Astrocyte of the cerebellum (primary cell): ENCODE data around the gene ADAMTS18.
"Not testable (repeated sequence)": the region's sequence is repeated elsewhere in the genome, so short reads cannot be mapped to it uniquely, and the experiment has no call there.

ENCODE experiments used
- DNase-seq: peaks from one replicate; pipeline ENCODE4 v3.0.0-alpha.2; 2011; ENCODE audit warnings: low read depth
- H3K4me3 ChIP-seq: 2 replicates; pipeline ENCODE4 v1.5.1; 2011; ENCODE audit warnings: mild to moderate bottlenecking, low read depth, low read length, moderate library complexity
- in situ Hi-C: cut with HindIII; loops from 2 replicates; pipeline ENCODE4 v1.10.0; 2017; ENCODE audit warnings: low sequenced_read_pairs
- TF ChIP-seq, protein P1 (sequence below): IDR thresholded peaks from 2 replicates; pipeline ENCODE4 v1.5.1; 2012; ENCODE audit warnings: low read length, low read depth, moderate library complexity, mild to moderate bottlenecking; ENCODE audit errors: missing control alignments

ADAMTS18 gene

DNA sequence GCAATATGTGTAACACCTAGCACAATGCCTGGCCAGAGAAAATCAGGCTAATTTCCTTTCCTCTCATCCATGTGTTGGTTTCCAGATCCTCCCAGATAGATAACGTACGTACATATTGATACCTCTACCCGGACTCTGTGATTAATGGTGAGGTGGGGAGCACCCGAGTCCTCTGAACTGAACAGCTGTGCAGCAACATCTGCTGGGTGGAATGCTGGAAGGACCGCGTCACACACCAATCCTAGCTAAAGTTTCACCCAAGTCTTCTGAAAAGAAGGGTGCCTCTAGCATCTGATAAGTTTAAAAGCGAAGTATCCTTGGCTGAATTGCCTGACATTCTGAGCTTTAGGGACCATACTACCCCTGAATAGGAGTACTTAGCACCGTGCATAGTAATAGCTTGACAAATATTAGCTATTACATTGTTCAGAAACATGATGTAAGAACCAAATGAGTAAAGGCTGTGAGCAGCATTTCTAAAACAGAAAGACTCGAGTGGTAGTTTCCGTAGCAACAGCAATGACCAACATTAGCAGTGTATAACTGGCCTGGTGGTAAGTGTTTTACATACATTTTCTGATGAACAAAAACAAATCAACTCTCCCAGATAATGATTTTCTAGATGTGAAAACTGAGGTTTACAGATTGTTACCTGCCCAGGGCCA is 144.3 kb downstream of the ADAMTS18 start:
- peak; percentile 15 for DNase-seq
- in situ Hi-C loops, result no loop called here
- no peak overlapping the region for H3K4me3 ChIP-seq
- TF ChIP-seq, protein P1, sequence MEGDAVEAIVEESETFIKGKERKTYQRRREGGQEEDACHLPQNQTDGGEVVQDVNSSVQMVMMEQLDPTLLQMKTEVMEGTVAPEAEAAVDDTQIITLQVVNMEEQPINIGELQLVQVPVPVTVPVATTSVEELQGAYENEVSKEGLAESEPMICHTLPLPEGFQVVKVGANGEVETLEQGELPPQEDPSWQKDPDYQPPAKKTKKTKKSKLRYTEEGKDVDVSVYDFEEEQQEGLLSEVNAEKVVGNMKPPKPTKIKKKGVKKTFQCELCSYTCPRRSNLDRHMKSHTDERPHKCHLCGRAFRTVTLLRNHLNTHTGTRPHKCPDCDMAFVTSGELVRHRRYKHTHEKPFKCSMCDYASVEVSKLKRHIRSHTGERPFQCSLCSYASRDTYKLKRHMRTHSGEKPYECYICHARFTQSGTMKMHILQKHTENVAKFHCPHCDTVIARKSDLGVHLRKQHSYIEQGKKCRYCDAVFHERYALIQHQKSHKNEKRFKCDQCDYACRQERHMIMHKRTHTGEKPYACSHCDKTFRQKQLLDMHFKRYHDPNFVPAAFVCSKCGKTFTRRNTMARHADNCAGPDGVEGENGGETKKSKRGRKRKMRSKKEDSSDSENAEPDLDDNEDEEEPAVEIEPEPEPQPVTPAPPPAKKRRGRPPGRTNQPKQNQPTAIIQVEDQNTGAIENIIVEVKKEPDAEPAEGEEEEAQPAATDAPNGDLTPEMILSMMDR, result no peak

DNA sequence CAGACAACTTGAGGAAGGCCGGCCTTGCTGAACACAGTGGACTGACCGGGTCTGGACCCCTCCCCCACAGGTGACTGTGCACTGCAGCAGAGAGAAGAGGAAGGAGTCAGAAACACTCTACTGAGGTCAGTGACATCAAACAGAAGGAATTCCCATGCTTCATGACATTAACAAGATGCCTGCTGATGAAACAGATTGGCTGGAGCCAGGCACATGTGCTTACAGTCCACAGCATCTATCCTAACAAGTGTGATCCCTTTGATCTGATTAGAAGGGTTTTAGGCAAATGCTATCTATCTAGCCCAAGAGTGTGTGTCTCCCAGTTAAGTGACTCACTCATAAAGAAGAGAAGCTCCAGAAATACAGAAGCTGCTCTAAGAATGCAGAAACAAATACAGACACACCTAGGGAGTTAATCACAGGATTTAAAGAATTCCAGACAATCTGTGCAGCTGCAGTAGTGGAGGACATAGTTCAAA is 145.5 kb downstream of the ADAMTS18 start:
- no peak overlapping the region for H3K4me3 ChIP-seq
- in situ Hi-C loops, result loop anchor here (5.0 kb wide), 1 partner anchor 53 kb away; no protein-coding TSS in a partner anchor
- peak; percentile 4 for DNase-seq
- TF ChIP-seq, protein P1, result no peak

DNA sequence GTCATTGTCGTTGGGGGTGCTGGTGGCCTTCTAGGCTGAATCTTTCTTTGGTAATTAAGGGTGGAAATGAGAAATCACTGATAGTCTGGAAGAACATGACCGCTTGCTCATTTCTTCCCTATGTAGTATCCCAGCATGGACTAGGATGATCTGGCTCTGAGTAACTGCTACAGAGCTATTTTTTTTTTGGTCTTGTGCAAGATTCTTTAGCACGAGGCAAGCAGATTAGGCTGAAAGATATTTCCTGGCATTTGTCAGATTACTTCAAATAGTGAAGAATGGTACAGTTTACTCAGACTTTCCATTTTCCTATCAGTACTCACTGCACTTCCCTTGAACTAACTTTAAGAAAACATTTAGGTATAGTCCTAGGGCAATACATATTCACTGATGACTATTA is 146.6 kb downstream of the ADAMTS18 start:
- no peak overlapping the region for H3K4me3 ChIP-seq
- peak; percentile 23 for DNase-seq
- TF ChIP-seq, protein P1, result no peak
- in situ Hi-C loops, result loop anchor here (5.0 kb wide), 1 partner anchor 54 kb away; no protein-coding TSS in a partner anchor

DNA sequence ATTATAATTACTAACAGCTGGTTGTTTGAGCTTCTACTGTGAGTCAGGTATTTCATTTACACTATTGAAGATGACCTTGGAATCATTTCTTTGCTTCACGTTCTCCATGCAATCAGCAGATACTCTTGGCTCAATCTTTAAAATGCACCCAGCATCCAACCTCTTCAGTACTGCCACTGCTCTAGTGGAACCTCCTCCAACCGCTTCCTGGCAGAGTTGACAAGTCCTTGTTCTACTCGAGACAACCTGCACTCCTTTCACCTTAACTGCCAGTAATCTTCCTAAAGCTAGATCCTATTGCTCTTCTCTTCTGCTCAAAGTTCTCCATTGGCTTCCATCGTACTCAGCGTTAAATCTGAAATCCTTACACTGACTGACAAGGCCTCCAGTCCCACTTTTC is 149.2 kb downstream of the ADAMTS18 start:
- TF ChIP-seq, protein P1, result no peak
- no peak for DNase-seq
- H3K4me3 ChIP-seq, result no peak overlapping the region
- in situ Hi-C loops, result loop anchor here (5.0 kb wide), 1 partner anchor 57 kb away; no protein-coding TSS in a partner anchor

DNA sequence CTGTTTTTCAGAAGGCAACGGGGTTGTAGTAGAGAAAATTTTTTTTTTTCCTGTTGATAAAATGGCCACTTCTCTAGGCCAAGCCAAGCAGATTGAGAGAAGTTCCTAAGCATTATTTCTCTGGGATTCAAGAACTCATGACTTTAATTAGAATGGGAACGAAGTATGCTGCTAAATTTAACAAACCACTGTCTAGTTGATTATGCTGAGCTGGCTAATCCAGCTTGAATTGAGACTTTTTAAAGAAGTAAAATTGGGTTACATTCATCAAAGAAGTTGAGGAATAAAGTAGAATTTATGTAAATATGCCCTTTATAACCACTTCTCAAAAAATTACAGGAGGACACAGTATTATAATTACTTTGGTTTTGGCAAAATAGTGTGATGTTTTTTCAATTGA is 152.5 kb downstream of the ADAMTS18 start:
- no peak for DNase-seq
- TF ChIP-seq, protein P1, result no peak
- in situ Hi-C loops, result no loop called here

DNA sequence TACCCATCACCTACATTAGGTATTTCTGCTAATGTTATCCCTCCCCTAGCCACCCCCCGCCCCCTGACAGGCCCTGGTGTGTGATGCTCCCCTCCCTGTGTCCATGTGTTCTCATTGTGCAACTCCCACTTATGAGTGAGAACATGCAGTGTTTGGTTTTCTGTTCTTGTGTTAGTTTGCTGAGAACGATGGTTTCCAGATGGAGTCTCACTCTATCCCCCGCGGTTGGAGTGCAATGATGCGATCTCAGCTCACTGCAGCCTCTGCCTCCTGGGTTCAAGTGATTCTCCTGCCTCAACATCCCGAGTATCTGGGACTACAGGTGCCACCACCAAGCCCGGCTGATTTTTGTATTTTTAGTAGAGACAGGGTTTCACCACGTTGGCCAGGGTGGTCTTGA is 155.5 kb downstream of the ADAMTS18 start:
- in situ Hi-C loops, H3K4me3 ChIP-seq, DNase-seq: not testable (repeated sequence)

More for the DNA sequence above, 152.5 kb downstream of the ADAMTS18 start:
- H3K4me3 ChIP-seq, result no peak overlapping the region

DNA sequence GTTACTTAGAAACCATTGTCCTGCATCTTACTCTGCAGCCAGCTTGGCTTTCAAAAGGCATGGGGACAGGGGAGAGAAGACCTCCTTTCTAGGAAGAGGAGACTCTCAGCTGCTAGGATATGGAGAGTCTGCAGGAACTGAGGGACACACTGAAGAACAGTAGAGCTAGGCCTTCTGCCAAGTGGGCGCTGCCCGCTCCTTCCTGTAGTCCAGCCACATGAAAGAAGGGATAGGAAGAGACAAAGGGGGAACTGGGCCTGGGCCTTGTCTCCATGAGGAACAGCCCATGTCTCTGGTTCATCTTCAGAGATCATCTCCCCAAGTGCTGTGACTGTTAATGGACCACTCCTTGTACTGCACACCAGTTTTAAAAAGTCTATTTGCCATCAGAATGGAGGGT is 157.3 kb downstream of the ADAMTS18 start:
- TF ChIP-seq, protein P1, result no peak
- DNase-seq, result no peak
- in situ Hi-C loops, result no loop called here
- H3K4me3 ChIP-seq, result no peak overlapping the region
